K562 treated with DMSO at 1 percent for 12 hours (cell line): ENCODE data around the gene CCNB2. TPM values are rescaled to one million over a fixed set of nuclear protein-coding genes. Genes with fewer than 3 reads are reported as not detected.

ENCODE experiments used
- total RNA-seq: library from RNA; unstranded; fragments of 300-600 nt; gene quantifications from 2 replicates; pipeline ENCODE4 v1.2.3, GENCODE V29; 2022; ENCODE audit not compliant: insufficient read depth

CCNB2 gene
- 65.3 and 105 TPM in 2 replicates for total RNA-seq

DNA sequence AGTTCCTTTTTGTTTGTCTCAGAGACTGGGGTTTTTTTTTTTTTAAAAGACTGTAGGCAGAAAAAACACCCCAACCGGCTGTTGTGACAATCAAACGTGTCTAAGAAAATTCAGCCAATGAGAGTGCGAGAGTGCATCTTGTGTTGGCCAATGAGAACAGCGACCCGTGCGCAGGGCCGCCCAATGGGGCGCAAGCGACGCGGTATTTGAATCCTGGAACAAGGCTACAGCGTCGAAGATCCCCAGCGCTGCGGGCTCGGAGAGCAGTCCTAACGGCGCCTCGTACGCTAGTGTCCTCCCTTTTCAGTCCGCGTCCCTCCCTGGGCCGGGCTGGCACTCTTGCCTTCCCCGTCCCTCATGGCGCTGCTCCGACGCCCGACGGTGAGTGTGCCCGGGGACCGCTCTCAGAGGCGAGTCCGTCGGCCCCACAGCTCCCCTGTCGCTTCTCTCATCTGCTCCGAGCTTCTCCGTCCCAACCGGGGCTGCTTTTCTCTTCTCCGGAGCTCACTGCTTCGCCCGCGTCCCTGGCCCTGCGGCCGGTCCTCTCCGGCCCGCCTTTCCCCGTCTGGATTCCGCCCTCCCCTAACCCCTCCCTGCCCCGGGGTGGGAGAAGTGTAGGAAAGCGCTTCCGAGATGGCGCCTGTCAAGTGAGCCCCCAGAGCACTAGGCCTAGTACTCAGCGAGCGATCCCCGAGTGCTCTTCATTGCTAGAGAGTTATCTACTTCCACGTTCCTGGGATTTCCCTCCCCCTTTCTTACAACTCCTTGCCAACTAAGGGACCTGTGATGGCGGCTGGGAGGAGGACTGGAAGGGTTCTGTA, at the start of gene CCNB2:
TSS of gene CCNB2 (plus strand) at position 235 of the 821 bp plus-strand sequence. CDS start at position 358, 123 bp downstream.

Other genes starting within 250 kb of the CCNB2 start
- 34.9 and 73.9 TPM in 2 replicates for gene SLTM, start 171.5 kb upstream of the CCNB2 start, total RNA-seq
- gene RNF111, start 117.5 kb upstream of the CCNB2 start, total RNA-seq, result 5.4 and 15.8 TPM in 2 replicates
- gene LDHAL6B, start 101.7 kb downstream of the CCNB2 start, total RNA-seq, result not detected in 2 replicates